OCI-LY3 (cell line): ENCODE data around the gene NRAP.

ENCODE experiments used
- CTCF ChIP-seq: fragments of 200-600, 300-600 bp; sonication (generic); IDR thresholded peaks from 2 replicates; pipeline ENCODE4 v1.5.1; 2014; ENCODE audit warnings: antibody characterized with exemption, low read length, low read depth
- EZH2phosphoT487 ChIP-seq: fragments of 200-600 bp; shearing (Covaris generic); IDR thresholded peaks from 2 replicates; pipeline ENCODE4 v1.6.1; 2018; ENCODE audit warnings: antibody characterized with exemption, mixed run types, low read depth

GRCh38 chr10:113569576-113569975 is 94.3 kb downstream of the NRAP start:
- TF ChIP-seq EZH2phosphoT487: no peak
- TF ChIP-seq CTCF: no peak
